B cell (primary cell): Measurements from ENCODE around the gene ARHGAP26. TPM values are rescaled to one million over a fixed set of nuclear protein-coding genes. Genes with fewer than 3 reads are reported as not detected.

Experiments
- ATAC-seq: fragments of 200-7000 bp; cut with Tn5 transposase; one replicate; pipeline ENCODE4 v1.10.0; 2021; ENCODE audit warnings: low read depth, mild to moderate bottlenecking, moderate number of reproducible peaks, moderate library complexity
- CTCF ChIA-PET: fragments of 350-600 bp; sonication (Branson Sonifier 250); formaldehyde crosslinking; loops from one replicate; lab custom pipeline; 2021; ENCODE audit warnings: antibody characterized with exemption, inconsistent platforms; lab: Charles Lee
- POLR2A ChIA-PET: fragments of 350-600 bp; sonication (Branson Sonifier 250); formaldehyde crosslinking; loops from one replicate; lab custom pipeline; 2021; ENCODE audit warnings: antibody characterized with exemption; lab: Charles Lee
- DNase-seq: peaks from one replicate; pipeline ENCODE4 v3.0.0; 2013
- H2AFZ ChIP-seq: 2 replicates; pipeline ENCODE4 v1.6.1; 2012; ENCODE audit warnings: mild to moderate bottlenecking, low read depth, low read length; ENCODE audit not compliant: insufficient read depth, poor library complexity, severe bottlenecking
- H3K27ac ChIP-seq, 2 donors: 1 replicate in 1 of 2; 2 replicates in 1 of 2; pipeline ENCODE4 v1.5.1; 2012 to 2013; ENCODE audit warnings: low read length in 2 of 2, mild to moderate bottlenecking in 2 of 2, moderate library complexity in 1 of 2
- H3K27me3 ChIP-seq, 4 experiments: fragments of 200-600 bp in 1 of 4; sonication (generic) in 1 of 4; replicated peaks in 1 of 4; 1 replicate in 2 of 4; 2 replicates in 2 of 4; pipeline versions ENCODE4 v1.6.1 to v1.7.0; 2013 to 2016; ENCODE audit warnings: low read length in 3 of 4, mild to moderate bottlenecking in 2 of 4, mixed read lengths in 1 of 4, moderate library complexity in 1 of 4; ENCODE audit not compliant: insufficient read depth in 4 of 4, control insufficient read depth in 3 of 4; ENCODE audit errors: control extremely low read depth in 1 of 4
- H3K36me3 ChIP-seq, 2 experiments: replicated peaks in 1 of 2; 1 replicate in 1 of 2; 2 replicates in 1 of 2; pipeline versions ENCODE4 v1.6.1 to v1.7.1; 2013; ENCODE audit warnings: low read length in 1 of 2; ENCODE audit not compliant: insufficient read depth in 2 of 2, control insufficient read depth in 1 of 2; ENCODE audit errors: control extremely low read depth in 1 of 2, extremely low read depth in 1 of 2
- H3K4me1 ChIP-seq, 2 donors: fragments of 200-600 bp in 1 of 2; sonication (generic) in 1 of 2; 1 replicate in 1 of 2; 2 replicates in 1 of 2; pipeline versions ENCODE4 v1.5.1 to v1.6.1; 2013 to 2017; ENCODE audit warnings: low read length in 2 of 2; ENCODE audit not compliant: control insufficient read depth in 2 of 2, insufficient read depth in 2 of 2
- H3K4me2 ChIP-seq: replicated peaks from 2 replicates; pipeline ENCODE3; 2012; ENCODE audit warnings: mild to moderate bottlenecking, low read depth, low read length; ENCODE audit not compliant: poor library complexity, severe bottlenecking
- H3K4me3 ChIP-seq, 5 experiments: fragments of 200-600 bp in 1 of 5; sonication (generic) in 1 of 5; 1 replicate in 3 of 5; 2 replicates in 2 of 5; pipeline versions ENCODE4 v1.5.1 to v1.7.0; 2011 to 2016; ENCODE audit warnings: low read length in 4 of 5, mild to moderate bottlenecking in 4 of 5, low read depth in 2 of 5, control low read depth in 1 of 5, moderate library complexity in 1 of 5; ENCODE audit not compliant: insufficient read depth in 1 of 5; ENCODE audit errors: control extremely low read depth in 1 of 5, extremely low read depth in 1 of 5
- H3K79me2 ChIP-seq: fragments of 200-600 bp; sonication (generic); one replicate; pipeline ENCODE4 v1.6.0; 2016; ENCODE audit warnings: low read length; ENCODE audit not compliant: control insufficient read depth, insufficient read depth
- H3K9ac ChIP-seq: fragments of 200-600 bp; sonication (generic); 2 replicates; pipeline ENCODE4 v1.6.1; 2017; ENCODE audit warnings: mild to moderate bottlenecking, low read length, moderate library complexity
- H3K9me3 ChIP-seq, 3 donors: one replicate each; pipeline versions ENCODE4 v1.6.1 to v1.7.1; 2013; ENCODE audit warnings: low read length in 2 of 3; ENCODE audit not compliant: control insufficient read depth in 2 of 3, insufficient read depth in 1 of 3; ENCODE audit errors: control extremely low read depth in 1 of 3
- H4K20me1 ChIP-seq: 2 replicates; pipeline ENCODE4 v1.6.0; 2012; ENCODE audit warnings: mild to moderate bottlenecking, low read length; ENCODE audit not compliant: insufficient read depth, control insufficient read depth, poor library complexity, severe bottlenecking
- H3K27ac Mint-ChIP-seq: one replicate; pipeline ENCODE4 v1.8.0; 2021; ENCODE audit warnings: mixed read lengths
- H3K27me3 Mint-ChIP-seq: one replicate; pipeline ENCODE4 v1.8.0; 2021; ENCODE audit warnings: mixed read lengths
- H3K4me1 Mint-ChIP-seq: one replicate; pipeline ENCODE4 v1.8.0; 2021; ENCODE audit warnings: mixed read lengths
- H3K4me3 Mint-ChIP-seq: one replicate; pipeline ENCODE4 v1.8.0; 2021; ENCODE audit warnings: mixed read lengths
- H3K9me3 Mint-ChIP-seq: one replicate; pipeline ENCODE4 v1.8.0; 2022; ENCODE audit warnings: mixed read lengths; ENCODE audit not compliant: insufficient read depth
- EZH2 ChIP-seq: IDR thresholded peaks from 2 replicates; pipeline ENCODE4 v1.6.1; 2012; ENCODE audit warnings: borderline replicate concordance, low read depth, mild to moderate bottlenecking, moderate library complexity, low read length; ENCODE audit not compliant: insufficient read depth, poor library complexity, severe bottlenecking
- WGBS: methylation state at CpG from one replicate; pipeline ENCODE4 v1.1.5; 2013; ENCODE audit warnings: missing lambda C conversion rate; ENCODE audit not compliant: insufficient coverage; 5-methylcytosine and 5-hydroxymethylcytosine counted together
- intact Hi-C: fragments of 100-400 bp; cut with micrococcal nuclease; formaldehyde crosslinking; loops from one replicate; pipeline ENCODE4 v1.10.0; 2022
- polyA plus RNA-seq: library from polyadenylated mRNA; depleted of rRNA; stranded (reverse); fragments of >200 nt; gene quantifications from 2 replicates; pipeline ENCODE4 v1.2.3, GENCODE V29; 2012
- total RNA-seq, 2 donors: library from RNA; stranded (reverse); fragments of 120-200 nt in 1 of 2; gene quantifications; 1 replicate in 1 of 2; 2 replicates in 1 of 2; pipeline versions ENCODE4 v1.2.3 to v1.2.4, GENCODE V29; 2013 to 2022
- TF ChIP-seq, protein P1 (sequence below): fragments of 200-600 bp; IDR thresholded peaks from one replicate; pipeline ENCODE4 v1.8.0; 2022; ENCODE audit warnings: antibody characterized with exemption, mild to moderate bottlenecking

Gene ARHGAP26
- total and polyA plus RNA-seq, 2 donors (not counting 1 experiment from before 2014, with no cell fraction given) = 1.8 to 22.5 TPM

DNA sequence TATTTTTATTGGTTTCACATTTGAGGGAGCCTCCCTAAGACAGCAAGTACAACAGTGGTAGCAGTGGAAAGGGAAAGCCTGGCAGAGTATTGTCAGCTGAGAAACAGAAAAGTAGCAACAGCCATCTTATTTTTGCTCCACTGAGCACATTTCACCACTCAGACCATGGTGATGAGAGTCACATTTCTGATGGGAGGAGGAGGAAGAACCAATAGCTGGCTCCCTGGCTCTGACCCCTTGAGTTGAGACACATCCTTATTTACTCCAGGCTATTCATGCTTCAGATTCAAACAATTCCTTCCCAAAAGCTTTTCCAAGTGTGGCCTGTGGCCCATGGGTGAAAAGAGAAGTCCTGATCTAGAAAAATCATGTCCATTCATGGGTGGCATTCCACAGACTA is 236.3 kb downstream of the ARHGAP26 start:
- no peak overlapping the region for H3K4me3 ChIP-seq
- peaks cover 51 to 55% of the 10 kb centered on the region in 2 donors for H3K4me1 ChIP-seq
- Mint-ChIP-seq H3K27ac (no peak overlapping the region), H3K4me1 (peaks cover 83% of the 10 kb centered on the region), H3K27me3 (no peaks in the 10 kb centered on the region), H3K4me3 (no peak overlapping the region), H3K9me3 (no peaks in the 10 kb centered on the region)
- no peaks in the 10 kb centered on the region for H3K36me3 ChIP-seq
- ChIA-PET POLR2A (no interaction called here), CTCF (interaction anchor here (5.1 kb wide), 1 partner anchor 819 kb away, joined by 55 read pairs; no protein-coding TSS in a partner anchor)
- H4K20me1 ChIP-seq = no peaks in the 10 kb centered on the region
- TF ChIP-seq EZH2 = no peak
- TF ChIP-seq, protein P1, sequence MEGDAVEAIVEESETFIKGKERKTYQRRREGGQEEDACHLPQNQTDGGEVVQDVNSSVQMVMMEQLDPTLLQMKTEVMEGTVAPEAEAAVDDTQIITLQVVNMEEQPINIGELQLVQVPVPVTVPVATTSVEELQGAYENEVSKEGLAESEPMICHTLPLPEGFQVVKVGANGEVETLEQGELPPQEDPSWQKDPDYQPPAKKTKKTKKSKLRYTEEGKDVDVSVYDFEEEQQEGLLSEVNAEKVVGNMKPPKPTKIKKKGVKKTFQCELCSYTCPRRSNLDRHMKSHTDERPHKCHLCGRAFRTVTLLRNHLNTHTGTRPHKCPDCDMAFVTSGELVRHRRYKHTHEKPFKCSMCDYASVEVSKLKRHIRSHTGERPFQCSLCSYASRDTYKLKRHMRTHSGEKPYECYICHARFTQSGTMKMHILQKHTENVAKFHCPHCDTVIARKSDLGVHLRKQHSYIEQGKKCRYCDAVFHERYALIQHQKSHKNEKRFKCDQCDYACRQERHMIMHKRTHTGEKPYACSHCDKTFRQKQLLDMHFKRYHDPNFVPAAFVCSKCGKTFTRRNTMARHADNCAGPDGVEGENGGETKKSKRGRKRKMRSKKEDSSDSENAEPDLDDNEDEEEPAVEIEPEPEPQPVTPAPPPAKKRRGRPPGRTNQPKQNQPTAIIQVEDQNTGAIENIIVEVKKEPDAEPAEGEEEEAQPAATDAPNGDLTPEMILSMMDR = no peak
- H3K9me3 ChIP-seq = no peaks in the 10 kb centered on the region
- DNase-seq (no peak), ATAC-seq (no peak)
- no peak overlapping the region for H2AFZ ChIP-seq
- no peaks in the 10 kb centered on the region for H3K79me2 ChIP-seq
- no peak overlapping the region for H3K27ac ChIP-seq
- H3K9ac ChIP-seq = no peak overlapping the region
- no peaks in the 10 kb centered on the region for H3K27me3 ChIP-seq
- H3K4me2 ChIP-seq = no peak overlapping the region
- intact Hi-C loops = loop anchor here (10.0 kb wide), 1 partner anchor 578 kb away; no protein-coding TSS in a partner anchor

DNA sequence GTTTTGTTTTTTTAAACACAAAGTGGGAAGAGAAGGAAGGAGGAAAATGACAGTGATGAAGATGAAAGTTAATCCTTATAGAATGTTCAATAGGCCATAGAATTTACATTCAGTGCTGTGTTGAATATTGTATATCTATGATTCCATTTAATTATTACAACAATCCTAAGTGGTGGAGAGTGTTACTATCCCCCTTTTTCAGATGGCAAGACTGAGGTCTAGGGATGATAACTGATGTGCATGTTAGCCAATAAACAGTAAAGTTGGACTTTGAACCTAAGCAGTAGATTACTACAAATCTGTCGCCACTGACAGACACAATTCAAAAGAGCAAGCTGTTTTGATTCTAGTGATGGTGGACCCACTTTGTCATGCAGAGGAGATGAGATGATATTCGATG is 237.9 kb downstream of the ARHGAP26 start:
- Histone ChIP-seq H3K9ac (no peak overlapping the region), H3K79me2 (no peaks in the 10 kb centered on the region), H2AFZ (no peak overlapping the region), H3K4me2 (no peak overlapping the region), H3K36me3 (no peaks in the 10 kb centered on the region), H3K4me3 (no peak overlapping the region), H3K27ac (no peak overlapping the region), H3K9me3 (no peaks in the 10 kb centered on the region), H3K4me1 (peaks cover 36 to 40% of the 10 kb centered on the region in 2 donors), H3K27me3 (no peaks in the 10 kb centered on the region), H4K20me1 (no peaks in the 10 kb centered on the region)
- ATAC-seq (no peak), DNase-seq (no peak)
- POLR2A ChIA-PET = no interaction called here
- H3K4me3 Mint-ChIP-seq = peak overlapping the region; percentile 44
- 95% methylated on average over 2 of the region's 2 CpGs for WGBS
- peaks cover 68% of the 10 kb centered on the region for H3K4me1 Mint-ChIP-seq
- no peaks in the 10 kb centered on the region for H3K9me3 Mint-ChIP-seq
- TF ChIP-seq, protein P1 = no peak
- no peak for TF ChIP-seq EZH2
- H3K27me3 Mint-ChIP-seq = no peaks in the 10 kb centered on the region
- intact Hi-C loops = loop anchor here (10.0 kb wide), 1 partner anchor 577 kb away; no protein-coding TSS in a partner anchor
- CTCF ChIA-PET = interaction anchor here (0.8 to 1.9 kb wide), 6 partner anchors 10 to 396 kb away, joined by 3 to 16 read pairs (median 3); partner anchors contain the start of gene NR3C1
- H3K27ac Mint-ChIP-seq = peak overlapping the region; percentile 78
